Esophagus (tissue), 2 donors: ENCODE data around the gene GOLGA6C. TPM values are rescaled to one million over a fixed set of nuclear protein-coding genes. Genes with fewer than 3 reads are reported as not detected.
"Not testable (repeated sequence)": the region's sequence is repeated elsewhere in the genome, so short reads cannot be mapped to it uniquely, and the experiment has no call there.

Experiments
- H3K27ac ChIP-seq, 2 donors: one replicate each; pipeline ENCODE4 v1.5.1; 2013; ENCODE audit warnings: low read depth in 2 of 2, mild to moderate bottlenecking in 2 of 2, inconsistent platforms in 1 of 2, low read length in 1 of 2, moderate library complexity in 1 of 2
- H3K27me3 ChIP-seq, 2 donors: one replicate each; pipeline ENCODE4 v1.6.1; 2013; ENCODE audit warnings: low read length in 2 of 2, control low read depth in 1 of 2, mild to moderate bottlenecking in 1 of 2; ENCODE audit not compliant: insufficient read depth in 2 of 2, control insufficient read depth in 1 of 2
- H3K36me3 ChIP-seq, 2 donors: one replicate each; pipeline ENCODE4 v1.6.1; 2013; ENCODE audit warnings: low read length in 1 of 2; ENCODE audit not compliant: control insufficient read depth in 2 of 2, insufficient read depth in 2 of 2
- H3K4me1 ChIP-seq, 2 donors: one replicate each; pipeline ENCODE4 v1.6.1; 2013; ENCODE audit warnings: low read length in 1 of 2; ENCODE audit not compliant: control insufficient read depth in 2 of 2, insufficient read depth in 2 of 2
- H3K4me3 ChIP-seq, 2 donors: one replicate each; pipeline ENCODE4 v1.5.1; 2013; ENCODE audit warnings: low read length in 2 of 2, mild to moderate bottlenecking in 2 of 2, low read depth in 1 of 2, moderate library complexity in 1 of 2
- H3K9me3 ChIP-seq, 2 donors: one replicate each; pipeline ENCODE4 v1.6.1; 2013; ENCODE audit warnings: mild to moderate bottlenecking in 2 of 2, low read depth in 1 of 2, low read length in 1 of 2, moderate library complexity in 1 of 2; ENCODE audit not compliant: control insufficient read depth in 2 of 2, insufficient read depth in 1 of 2
- WGBS, 2 donors: extraction: QIAGEN DNeasy Blood & Tissue Kit; methylation state at CpG; one replicate each; pipeline ENCODE4 v1.1.7; 2013; 5-methylcytosine and 5-hydroxymethylcytosine counted together
- polyA plus RNA-seq, 2 donors: library from polyadenylated mRNA; stranded (reverse); fragments of 200-250 nt; gene quantifications; one replicate each; pipeline ENCODE4 v1.2.3, GENCODE V29; 2013
- donor health status: healthy with polysubstance abuse.
- donor health status: Bipolar disorder and iron deficiency.

The GOLGA6C gene, protein sequence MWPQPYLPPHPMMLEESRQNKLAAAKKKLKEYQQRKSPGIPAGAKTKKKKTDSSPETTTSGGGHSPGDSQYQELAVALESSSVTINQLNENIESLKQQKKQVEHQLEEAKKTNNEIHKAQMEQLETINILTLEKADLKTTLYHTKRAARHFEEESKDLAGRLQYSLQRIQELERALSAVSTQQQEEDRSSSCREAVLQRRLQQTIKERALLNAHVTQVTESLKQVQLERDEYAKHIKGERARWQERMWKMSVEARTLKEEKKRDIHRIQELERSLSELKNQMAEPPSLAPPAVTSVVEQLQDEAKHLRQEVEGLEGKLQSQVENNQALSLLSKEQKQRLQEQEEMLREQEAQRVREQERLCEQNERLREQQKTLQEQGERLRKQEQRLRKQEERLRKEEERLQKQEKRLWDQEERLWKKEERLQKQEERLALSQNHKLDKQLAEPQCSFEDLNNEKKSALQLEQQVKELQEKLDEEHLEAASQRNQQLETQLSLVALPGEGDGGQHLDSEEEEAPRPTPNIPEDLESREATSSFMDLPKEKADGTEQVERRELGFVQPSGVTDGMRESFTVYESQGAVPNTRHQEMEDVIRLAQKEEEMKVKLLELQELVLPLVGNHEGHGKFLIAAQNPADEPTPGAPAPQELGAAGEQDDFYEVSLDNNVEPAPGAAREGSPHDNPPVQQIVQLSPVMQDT
- polyA plus RNA-seq: not detected

DNA sequence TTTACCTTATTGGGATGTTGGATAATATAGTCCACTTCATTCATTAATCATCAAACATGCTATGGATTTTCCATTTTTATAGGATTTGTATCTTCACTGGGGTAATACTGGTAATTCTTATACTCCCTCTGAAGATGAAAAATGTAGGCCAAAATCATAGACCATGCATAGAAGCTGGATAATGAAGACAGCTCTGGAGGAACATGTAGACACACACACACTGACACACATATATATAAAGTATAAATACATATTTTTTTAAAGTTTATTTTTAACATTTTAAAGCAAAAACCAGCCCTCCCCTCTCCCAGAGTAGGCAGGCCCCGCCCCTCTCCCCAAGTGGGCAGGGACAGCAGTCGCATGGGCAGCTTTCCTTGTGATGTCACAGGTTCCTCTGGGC, at the start of gene GOLGA6C:
TSS of gene GOLGA6C (plus strand) at position 301 of the 400 bp plus-strand sequence. CDS start 265 bp downstream, outside the sequence.
- H3K27me3 ChIP-seq, H3K9me3 ChIP-seq, H3K4me3 ChIP-seq, H3K36me3 ChIP-seq, H3K27ac ChIP-seq, H3K4me1 ChIP-seq: not testable (repeated sequence)
- no CpG with 5 or more reads among the region's 2 CpGs for WGBS, 2 donors

DNA sequence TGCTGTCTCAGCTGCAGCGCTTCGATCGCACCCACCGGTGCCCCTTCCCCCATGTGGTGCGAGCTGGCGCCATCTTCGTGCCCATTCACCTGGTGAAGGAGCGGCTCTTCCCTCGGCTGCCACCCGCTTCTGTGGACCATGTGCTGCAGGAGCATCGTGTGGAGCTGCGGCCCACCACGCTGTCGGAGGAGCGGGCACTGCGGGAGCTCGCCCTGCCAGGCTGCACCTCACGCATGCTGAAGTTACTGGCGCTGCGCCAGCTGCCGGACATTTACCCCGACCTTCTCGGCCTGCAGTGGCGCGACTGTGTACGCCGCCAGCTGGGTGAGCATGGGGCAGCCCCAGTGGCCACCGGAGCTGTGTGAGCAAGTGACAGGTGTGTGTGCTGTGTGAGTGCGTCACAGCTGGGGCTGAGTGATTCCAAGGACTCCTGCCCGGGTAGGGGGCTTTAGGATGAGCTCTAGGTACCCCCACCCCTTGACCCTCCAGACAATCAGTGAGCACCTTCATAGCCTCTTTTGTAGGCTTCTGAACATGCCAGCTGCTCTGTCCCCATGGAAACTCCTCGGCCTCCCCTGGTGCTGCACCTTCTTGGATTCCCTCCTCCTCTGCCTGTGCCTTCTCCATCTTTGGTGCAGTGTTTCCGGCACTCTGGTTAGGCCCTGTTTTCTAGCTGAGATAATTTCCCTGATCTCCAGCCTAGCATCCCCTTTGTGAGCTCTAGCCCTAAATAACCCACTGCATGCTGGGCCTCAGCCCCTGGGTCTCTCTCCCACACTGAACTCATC, 49.4 kb upstream of the GOLGA6C start:
- no peaks in the 10 kb centered on the region for H3K27me3 ChIP-seq
- H3K4me3 ChIP-seq: no peak overlapping the region
- H3K4me1 ChIP-seq: peaks cover 0 to 16% of the 10 kb centered on the region in 2 donors
- no peak overlapping the region for H3K27ac ChIP-seq
- no peaks in the 10 kb centered on the region for H3K9me3 ChIP-seq
- peaks cover 41 to 74% of the 10 kb centered on the region in 2 donors for H3K36me3 ChIP-seq
- 84 to 85% methylated on average over 32 of the region's 32 CpGs for WGBS, 2 donors

DNA sequence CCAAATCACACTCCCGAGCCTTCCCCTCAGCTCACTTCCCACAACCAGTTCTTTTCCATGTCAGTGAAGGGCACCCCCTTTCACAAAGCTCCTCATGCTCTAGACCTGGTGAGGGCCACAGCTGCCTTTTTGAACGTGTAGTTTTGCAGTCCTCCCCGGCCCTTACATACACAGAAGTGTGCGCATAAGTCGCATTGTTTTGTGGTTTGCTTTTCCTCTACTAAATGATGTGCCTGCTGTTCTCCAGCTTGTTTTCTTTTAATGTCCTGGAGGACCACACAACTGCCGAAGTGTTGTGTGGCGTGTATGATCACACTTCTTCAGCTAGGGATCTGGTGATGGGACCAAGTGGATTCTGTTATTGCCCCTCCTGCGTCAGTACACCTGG, 48.9 kb upstream of the GOLGA6C start:
- WGBS, 2 donors: 74 to 79% methylated on average over 8 of the region's 8 CpGs

DNA sequence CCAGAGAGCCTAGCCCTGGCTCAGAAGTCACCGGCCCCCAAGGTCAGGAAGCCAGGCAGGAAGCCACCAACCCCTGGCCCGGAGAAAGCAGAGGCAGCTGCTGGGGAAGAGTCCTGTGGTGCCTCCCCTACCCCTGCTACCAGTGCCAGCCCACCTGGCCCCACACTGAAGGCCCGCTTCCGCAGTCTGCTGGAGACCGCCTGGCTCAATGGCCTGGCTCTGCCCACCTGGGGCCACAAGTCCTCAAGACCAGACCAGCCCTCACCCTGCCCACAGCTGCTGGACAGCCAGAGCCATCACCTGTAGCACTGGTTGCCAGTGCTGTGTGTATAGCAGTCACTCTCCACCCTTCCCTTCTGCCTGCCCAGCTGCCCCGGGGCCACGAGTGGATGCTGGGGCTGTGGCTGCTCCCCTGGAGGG, 47.3 kb upstream of the GOLGA6C start:
- no peaks in the 10 kb centered on the region for H3K27me3 ChIP-seq
- peaks cover 0 to 7% of the 10 kb centered on the region in 2 donors for H3K4me1 ChIP-seq
- WGBS, 2 donors: 83 to 87% methylated on average over 7 of the region's 7 CpGs
- H3K36me3 ChIP-seq: peaks cover 41 to 78% of the 10 kb centered on the region in 2 donors
- H3K4me3 ChIP-seq: no peak overlapping the region
- H3K9me3 ChIP-seq: no peaks in the 10 kb centered on the region
- no peak overlapping the region for H3K27ac ChIP-seq

More for the DNA sequence above, 48.9 kb upstream of the GOLGA6C start:
- no peaks in the 10 kb centered on the region for H3K27me3 ChIP-seq
- H3K4me3 ChIP-seq: no peak overlapping the region
- H3K4me1 ChIP-seq: peaks cover 0 to 11% of the 10 kb centered on the region in 2 donors
- H3K36me3 ChIP-seq: peaks cover 41 to 80% of the 10 kb centered on the region in 2 donors
- H3K9me3 ChIP-seq: no peaks in the 10 kb centered on the region
- H3K27ac ChIP-seq: no peak overlapping the region

DNA sequence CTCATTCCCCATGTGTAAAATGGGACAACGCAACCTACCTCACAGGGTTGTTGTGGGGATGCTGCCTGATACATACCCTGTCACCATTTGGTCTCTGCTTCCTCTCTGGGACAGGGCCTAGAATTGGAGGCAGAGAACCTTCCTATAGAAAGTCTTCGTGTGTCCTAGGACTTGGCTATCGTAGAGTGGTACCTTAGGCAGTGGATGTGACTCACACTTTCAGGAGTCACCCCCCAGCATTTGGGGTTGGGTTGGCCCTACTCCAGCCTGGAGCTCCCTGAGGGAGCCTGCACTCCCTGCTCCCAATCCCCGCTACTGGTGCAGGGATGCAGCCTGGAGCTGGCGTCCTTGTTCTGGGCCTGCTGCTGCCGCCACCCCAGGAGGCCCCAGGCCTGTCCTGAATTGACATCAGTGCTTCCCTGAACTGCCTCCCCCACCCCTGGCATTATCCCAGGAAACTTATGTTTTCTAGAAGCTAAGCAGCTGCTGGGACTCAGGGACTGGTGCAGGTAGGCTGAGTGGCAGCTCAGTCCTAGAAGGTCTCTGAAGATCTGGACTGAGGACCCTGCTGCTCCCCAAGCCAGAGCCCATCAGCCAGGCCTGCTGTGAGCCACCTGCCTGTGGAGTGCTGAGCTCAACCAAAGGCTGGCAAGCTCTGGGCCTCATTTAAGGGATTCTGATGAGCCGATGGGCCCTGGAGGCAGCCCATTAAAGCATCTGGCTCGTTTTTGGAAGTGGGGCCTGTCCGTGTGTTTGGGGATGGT, 46.5 kb upstream of the GOLGA6C start:
- 63 to 69% methylated on average over 9 of the region's 9 CpGs for WGBS, 2 donors
- peaks cover 0 to 7% of the 10 kb centered on the region in 2 donors for H3K4me1 ChIP-seq
- H3K9me3 ChIP-seq: no peaks in the 10 kb centered on the region
- no peak overlapping the region for H3K27ac ChIP-seq
- H3K4me3 ChIP-seq: no peak overlapping the region
- peaks cover 37 to 70% of the 10 kb centered on the region in 2 donors for H3K36me3 ChIP-seq
- no peaks in the 10 kb centered on the region for H3K27me3 ChIP-seq

DNA sequence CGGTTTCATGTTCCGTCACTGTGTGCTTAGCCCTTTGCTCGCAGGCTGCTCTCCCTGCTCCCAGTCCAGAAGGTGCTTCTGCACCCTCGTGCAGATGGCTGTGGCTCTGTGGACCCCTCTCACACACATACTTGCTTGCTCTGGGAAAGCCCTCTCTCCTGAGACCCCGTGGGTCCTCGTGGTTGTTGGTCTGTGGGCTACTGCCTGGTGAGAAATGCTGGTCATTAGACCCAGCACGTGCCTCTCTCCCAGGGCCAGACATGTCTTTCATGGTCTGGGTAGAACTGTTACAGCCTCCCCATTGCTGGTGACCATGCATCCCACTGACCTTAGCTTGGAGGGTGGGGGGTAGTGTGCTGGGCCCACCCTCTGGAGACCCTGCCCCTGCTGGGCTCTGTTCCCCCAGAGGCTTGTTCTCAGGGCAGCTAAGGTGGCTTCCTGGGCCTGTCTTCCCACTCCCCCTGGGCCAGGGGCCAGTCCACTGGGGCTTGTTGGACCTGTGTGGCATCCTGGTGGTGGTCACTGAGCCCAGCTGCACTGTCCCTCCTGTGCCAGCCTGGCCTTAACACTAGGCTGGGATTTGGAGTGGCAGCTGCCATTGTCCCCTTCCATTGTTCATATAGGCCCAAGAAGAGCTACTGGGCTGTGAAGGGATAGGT, 45.8 kb upstream of the GOLGA6C start:
- Histone ChIP-seq H3K9me3 (no peaks in the 10 kb centered on the region), H3K27ac (no peak overlapping the region), H3K36me3 (peaks cover 33 to 67% of the 10 kb centered on the region in 2 donors), H3K27me3 (no peaks in the 10 kb centered on the region), H3K4me3 (no peak overlapping the region), H3K4me1 (peaks cover 0 to 7% of the 10 kb centered on the region in 2 donors)
- whole genome bisulfite sequencing, 2 donors: 86 to 90% methylated on average over 7 of the region's 7 CpGs

DNA sequence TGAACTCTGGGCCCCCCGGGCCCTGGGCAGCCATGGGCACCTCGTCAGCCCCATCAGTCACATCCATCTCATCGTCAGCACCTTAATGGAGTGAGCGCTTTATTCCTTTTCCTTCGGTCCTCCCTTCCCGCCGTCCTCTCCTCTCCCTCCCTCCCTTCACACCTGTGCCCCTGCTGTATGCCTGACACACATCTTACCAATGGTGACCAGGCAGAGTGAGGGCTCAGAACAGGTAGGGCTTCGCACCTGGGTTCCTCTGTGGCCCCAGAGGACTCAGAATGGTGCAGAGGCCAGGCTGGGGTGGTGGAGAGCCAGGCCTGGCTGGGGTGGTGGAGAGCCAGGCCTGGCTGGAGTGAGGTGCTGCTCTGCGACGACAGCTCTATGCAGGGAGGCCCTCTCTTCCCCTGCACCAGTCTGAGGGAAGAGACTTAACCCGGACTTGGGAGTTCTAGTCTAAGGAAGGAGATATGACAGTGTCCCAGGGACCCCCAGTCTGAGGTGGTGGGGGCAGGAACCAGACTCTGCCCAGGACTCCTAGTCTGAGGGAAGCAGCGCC, 44.8 kb upstream of the GOLGA6C start:
- H3K36me3 ChIP-seq: peaks cover 24 to 58% of the 10 kb centered on the region in 2 donors
- H3K27ac ChIP-seq: no peak overlapping the region
- no peaks in the 10 kb centered on the region for H3K9me3 ChIP-seq
- no peaks in the 10 kb centered on the region for H3K27me3 ChIP-seq
- peaks cover 0 to 7% of the 10 kb centered on the region in 2 donors for H3K4me1 ChIP-seq
- no peak overlapping the region for H3K4me3 ChIP-seq
- WGBS, 2 donors: 87 to 88% methylated on average over 12 of the region's 12 CpGs

DNA sequence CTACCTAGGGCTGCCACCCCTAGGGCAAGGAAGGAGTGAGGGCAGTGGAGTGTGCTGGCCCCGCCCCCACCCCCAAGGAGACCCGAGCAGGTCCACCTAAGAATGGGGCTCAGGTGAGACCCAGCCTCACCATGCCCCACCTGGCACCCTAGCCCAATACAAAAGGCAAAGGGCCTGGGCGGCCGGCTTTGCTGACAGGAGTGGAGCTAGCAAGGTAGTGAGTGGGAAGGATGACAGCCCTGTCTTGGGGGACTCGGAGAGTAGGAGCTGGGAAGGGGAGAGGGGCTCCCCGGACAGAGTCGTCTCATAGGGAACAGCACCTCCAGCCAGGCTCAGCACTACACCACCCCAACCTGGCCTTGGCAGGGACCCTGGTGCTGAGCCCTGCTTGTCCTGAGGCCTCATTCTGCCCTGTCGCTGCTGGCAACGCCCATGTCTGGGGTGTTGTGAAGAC, 44.3 kb upstream of the GOLGA6C start:
- H3K27ac ChIP-seq: no peak overlapping the region
- H3K9me3 ChIP-seq: no peaks in the 10 kb centered on the region
- H3K4me3 ChIP-seq: no peak overlapping the region
- 86% methylated on average over 9 of the region's 9 CpGs for WGBS, 2 donors
- H3K4me1 ChIP-seq: peaks cover 0 to 7% of the 10 kb centered on the region in 2 donors
- peaks cover 24 to 53% of the 10 kb centered on the region in 2 donors for H3K36me3 ChIP-seq
- no peaks in the 10 kb centered on the region for H3K27me3 ChIP-seq
